ENCODE measurements around the gene SMC3. TPM values are rescaled to one million over a fixed set of nuclear protein-coding genes. Genes with fewer than 3 reads are reported as not detected.
"Not testable (repeated sequence)": the region's sequence is repeated elsewhere in the genome, so short reads cannot be mapped to it uniquely, and the experiment has no call there.

The SMC3 gene
- total RNA-seq, 1 donor from 2014 or later = 23.8 TPM

GRCh38 chr10:110619514-110620397, 52.3 kb downstream of the SMC3 start:
- no peak for DNase-seq (ENCODE audit: extremely low read depth, low read depth, low spot score)

GRCh38 chr10:110620398-110620719, 52.9 kb downstream of the SMC3 start:
- DNase-seq (ENCODE audit: extremely low read depth, low read depth, low spot score) = no peak

GRCh38 chr10:110623316-110623715, 55.8 kb downstream of the SMC3 start:
- not testable (repeated sequence) for DNase-seq (ENCODE audit: extremely low read depth, low read depth, low spot score)

GRCh38 chr10:110625356-110625894, 57.9 kb downstream of the SMC3 start:
- no peak for DNase-seq (ENCODE audit: extremely low read depth, low read depth, low spot score)

GRCh38 chr10:110625951-110626855, 58.7 kb downstream of the SMC3 start:
- no peak for DNase-seq (ENCODE audit: extremely low read depth, low read depth, low spot score)

- DNase-seq (ENCODE audit: extremely low read depth, low read depth, low spot score) = no peak
These were observed 60.7 kb downstream of the SMC3 start for GRCh38 chr10:110628161-110628560.

- DNase-seq (ENCODE audit: extremely low read depth, low read depth, low spot score) = no peak
These were observed 62.2 kb downstream of the SMC3 start for GRCh38 chr10:110629680-110630191.

- no peak for DNase-seq (ENCODE audit: extremely low read depth, low read depth, low spot score)
These were observed 64.4 kb downstream of the SMC3 start for GRCh38 chr10:110631934-110632333.

GRCh38 chr10:110632591-110633215, 65.2 kb downstream of the SMC3 start:
- DNase-seq (ENCODE audit: extremely low read depth, low read depth, low spot score) = no peak

- DNase-seq (ENCODE audit: extremely low read depth, low read depth, low spot score) = no peak
These were observed 67.2 kb downstream of the SMC3 start for GRCh38 chr10:110634527-110635209.

- DNase-seq (ENCODE audit: extremely low read depth, low read depth, low spot score) = no peak
These were observed 69.1 kb downstream of the SMC3 start for GRCh38 chr10:110636572-110636931.

- DNase-seq (ENCODE audit: extremely low read depth, low read depth, low spot score) = no peak
These were observed 69.5 kb downstream of the SMC3 start for GRCh38 chr10:110636932-110637557.

GRCh38 chr10:110637558-110638053, 70.1 kb downstream of the SMC3 start:
- DNase-seq (ENCODE audit: extremely low read depth, low read depth, low spot score) = no peak

- no peak for DNase-seq (ENCODE audit: extremely low read depth, low read depth, low spot score)
These were observed 70.8 kb downstream of the SMC3 start for GRCh38 chr10:110638319-110638718.

GRCh38 chr10:110639046-110639445, 71.6 kb downstream of the SMC3 start:
- not testable (repeated sequence) for DNase-seq (ENCODE audit: extremely low read depth, low read depth, low spot score)

GRCh38 chr10:110639858-110640257, 72.4 kb downstream of the SMC3 start:
- DNase-seq (ENCODE audit: extremely low read depth, low read depth, low spot score) = not testable (repeated sequence)

GRCh38 chr10:110641256-110641655, 73.8 kb downstream of the SMC3 start:
- no peak for DNase-seq (ENCODE audit: extremely low read depth, low read depth, low spot score)

GRCh38 chr10:110642204-110643034, 74.9 kb downstream of the SMC3 start:
- DNase-seq (ENCODE audit: extremely low read depth, low read depth, low spot score) = no peak
